VCaP (cell line): ENCODE measurements around the gene HSPBAP1.

ENCODE experiments used
- H3K27ac ChIP-seq: fragments of 450-650 bp; 2 replicates; pipeline ENCODE4 v1.5.1; 2017
- TF ChIP-seq, protein P1 (sequence below): fragments of 450-650 bp; conservative IDR thresholded peaks from 2 replicates; pipeline ENCODE4 v1.5.1; 2017; ENCODE audit warnings: mild to moderate bottlenecking, moderate library complexity

The HSPBAP1 gene

DNA sequence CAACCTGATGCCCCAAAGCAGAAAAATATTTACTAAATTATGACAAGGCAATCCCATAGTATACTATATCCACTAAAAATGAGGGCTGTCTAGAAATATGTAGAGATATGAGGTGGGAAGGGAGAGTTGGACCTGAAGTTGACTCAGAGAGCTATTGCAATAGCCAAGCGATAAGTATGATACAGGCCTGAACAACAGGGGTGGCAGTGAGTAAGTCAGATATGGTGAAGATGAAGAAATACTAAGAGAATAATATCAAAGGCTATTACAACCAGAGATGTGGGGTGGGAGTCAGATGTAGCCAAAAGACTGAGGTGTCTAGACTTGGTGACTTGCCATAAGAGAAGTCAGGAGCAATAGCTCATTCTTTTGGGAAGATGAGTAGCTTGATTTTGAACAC lies 9.2 kb downstream of the HSPBAP1 start:
- H3K27ac ChIP-seq: no peak overlapping the region
- TF ChIP-seq, protein P1, sequence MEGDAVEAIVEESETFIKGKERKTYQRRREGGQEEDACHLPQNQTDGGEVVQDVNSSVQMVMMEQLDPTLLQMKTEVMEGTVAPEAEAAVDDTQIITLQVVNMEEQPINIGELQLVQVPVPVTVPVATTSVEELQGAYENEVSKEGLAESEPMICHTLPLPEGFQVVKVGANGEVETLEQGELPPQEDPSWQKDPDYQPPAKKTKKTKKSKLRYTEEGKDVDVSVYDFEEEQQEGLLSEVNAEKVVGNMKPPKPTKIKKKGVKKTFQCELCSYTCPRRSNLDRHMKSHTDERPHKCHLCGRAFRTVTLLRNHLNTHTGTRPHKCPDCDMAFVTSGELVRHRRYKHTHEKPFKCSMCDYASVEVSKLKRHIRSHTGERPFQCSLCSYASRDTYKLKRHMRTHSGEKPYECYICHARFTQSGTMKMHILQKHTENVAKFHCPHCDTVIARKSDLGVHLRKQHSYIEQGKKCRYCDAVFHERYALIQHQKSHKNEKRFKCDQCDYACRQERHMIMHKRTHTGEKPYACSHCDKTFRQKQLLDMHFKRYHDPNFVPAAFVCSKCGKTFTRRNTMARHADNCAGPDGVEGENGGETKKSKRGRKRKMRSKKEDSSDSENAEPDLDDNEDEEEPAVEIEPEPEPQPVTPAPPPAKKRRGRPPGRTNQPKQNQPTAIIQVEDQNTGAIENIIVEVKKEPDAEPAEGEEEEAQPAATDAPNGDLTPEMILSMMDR: no peak

DNA sequence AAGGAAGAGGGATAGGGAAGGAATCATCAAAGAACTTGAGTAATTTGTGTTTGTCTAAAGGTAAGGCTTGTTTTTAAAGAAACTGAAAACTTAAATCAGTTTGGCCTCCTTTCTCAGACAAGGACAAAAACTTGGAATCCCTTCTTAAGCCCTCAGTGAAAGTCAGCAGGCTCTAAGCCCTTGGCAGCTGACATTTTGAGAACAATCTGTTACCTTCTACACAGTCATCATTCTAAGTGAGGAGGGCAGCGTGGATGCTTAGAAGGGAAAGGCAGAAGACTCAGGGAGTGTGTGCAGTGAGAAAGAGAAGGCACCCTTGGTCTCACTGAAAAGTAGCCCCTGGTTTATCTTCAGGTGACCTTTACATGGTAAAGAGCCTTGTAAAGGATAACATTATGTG lies 10.8 kb downstream of the HSPBAP1 start:
- no peak overlapping the region for H3K27ac ChIP-seq
- TF ChIP-seq, protein P1: no peak

DNA sequence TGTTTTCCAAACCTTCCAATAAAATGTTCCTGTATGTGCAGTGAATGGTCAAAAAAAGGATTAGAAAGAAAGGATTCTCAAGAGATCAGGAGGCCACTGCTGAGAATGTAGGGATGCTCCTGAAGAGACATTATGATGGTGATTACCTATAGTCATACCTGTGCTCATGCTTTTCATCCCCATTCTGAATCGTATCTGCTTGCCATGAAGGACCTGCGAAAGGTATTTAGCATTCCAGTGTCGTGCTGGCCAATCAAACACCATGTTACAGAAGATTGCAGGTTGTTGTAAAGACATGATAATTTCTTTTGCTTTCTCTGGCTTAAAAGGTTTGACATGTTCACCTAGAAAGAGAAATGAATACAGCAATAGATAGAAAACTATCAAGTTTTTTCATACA lies 16.1 kb downstream of the HSPBAP1 start:
- TF ChIP-seq, protein P1: no peak
- peak overlapping the region; percentile 66 for H3K27ac ChIP-seq

DNA sequence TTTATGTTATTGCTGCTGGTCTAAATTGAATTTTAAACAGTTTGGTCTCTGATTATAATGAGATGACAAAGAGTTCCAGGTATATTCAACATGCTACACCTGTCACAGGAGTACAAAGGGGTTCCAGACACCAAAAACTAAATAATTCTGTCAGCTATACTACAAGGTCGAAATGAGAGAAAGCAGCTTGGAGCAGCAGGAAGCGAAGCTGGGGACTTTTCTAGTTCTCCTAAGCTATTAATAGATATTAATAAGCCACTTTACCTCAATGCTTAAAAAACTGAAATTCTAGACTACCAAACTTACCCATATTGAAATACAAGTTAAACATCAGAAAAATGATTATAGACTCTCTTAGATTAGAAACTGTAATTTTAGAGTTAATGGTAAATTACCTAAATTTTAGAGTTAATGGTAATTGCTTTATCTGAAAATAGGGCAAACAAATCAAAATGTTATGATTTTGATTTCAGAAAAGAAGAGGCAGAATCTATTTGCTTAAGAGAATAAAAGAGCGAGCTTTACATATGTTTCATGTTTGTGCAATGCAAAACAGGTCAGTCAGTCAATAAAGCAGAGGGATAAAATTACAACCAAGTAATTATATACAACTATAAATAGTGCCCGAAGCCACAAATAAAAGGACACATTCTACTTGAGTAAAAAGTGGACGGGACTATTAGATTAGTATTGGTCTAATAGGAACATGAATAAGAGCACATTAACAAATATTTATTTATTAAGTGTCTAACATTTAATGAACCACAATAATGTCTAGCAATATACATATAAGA lies 16.8 kb downstream of the HSPBAP1 start:
- peak overlapping the region; percentile 66 for H3K27ac ChIP-seq
- TF ChIP-seq, protein P1: no peak

DNA sequence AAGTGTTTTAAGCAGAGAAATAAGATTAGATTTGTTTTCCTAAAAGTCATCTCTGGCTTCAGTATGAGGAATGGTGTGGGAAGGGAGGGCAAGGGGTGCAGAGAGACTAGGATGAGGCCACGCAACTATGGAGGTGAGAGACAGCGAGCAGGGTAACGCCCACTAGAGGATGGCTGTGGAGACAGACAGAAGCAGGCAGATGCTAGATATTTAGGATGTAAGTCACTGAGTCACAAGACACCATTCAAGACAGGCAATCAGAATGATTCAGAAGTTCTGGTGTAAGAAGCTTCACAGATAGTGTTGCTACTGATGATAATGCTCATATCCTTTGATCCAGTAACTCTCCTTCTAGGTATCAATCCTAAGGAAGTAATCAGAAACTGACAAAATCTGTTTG lies 19.1 kb downstream of the HSPBAP1 start:
- no peak overlapping the region for H3K27ac ChIP-seq
- TF ChIP-seq, protein P1: no peak

DNA sequence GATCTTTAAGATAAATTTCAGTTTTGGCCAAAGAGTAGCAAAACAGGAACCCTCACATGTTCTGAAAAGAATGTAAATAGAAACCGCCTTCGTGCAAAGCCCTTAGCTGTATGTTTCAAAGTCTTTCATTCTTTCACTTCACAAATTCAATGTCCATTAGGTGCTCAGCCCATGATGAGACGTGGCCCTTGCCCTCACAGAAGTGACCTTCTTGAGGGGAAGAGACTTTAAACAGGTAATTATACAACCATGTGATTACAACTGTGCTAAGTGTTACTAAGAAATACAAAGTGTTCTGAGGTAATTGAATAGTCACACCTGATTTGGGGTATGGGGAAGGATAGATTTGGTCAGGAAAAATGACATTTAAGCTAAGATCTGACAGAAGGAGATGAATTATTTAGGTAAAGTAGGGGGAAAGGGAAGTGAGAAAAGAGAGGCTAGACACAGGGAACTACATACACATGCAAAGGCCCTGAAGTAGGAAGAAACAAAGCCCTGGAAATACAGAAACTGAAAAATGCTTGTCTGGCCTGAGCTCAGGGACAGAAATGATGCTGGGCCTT lies 19.6 kb downstream of the HSPBAP1 start:
- H3K27ac ChIP-seq: no peak overlapping the region

DNA sequence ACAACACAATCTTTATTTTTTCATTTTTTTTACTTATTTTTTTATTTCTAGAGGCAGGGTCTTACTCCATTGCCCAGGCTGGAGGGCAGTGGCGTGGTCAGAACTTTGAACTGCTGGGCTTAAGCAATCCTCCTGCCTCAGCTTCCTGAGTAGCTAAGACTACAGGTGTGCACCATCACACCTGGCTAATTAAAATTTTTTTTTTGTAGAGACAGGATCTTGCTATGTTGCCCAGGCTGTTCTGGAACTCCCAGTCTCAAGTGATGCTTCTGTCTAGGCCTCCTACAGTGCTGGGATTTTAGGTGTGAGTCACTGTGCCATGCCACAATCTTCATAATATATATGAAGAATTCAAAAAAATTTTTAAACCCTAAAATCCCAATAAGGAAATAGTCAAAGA lies 20.8 kb downstream of the HSPBAP1 start:
- no peak overlapping the region for H3K27ac ChIP-seq
- TF ChIP-seq, protein P1: no peak

More for the DNA sequence above, 19.6 kb downstream of the HSPBAP1 start:
- TF ChIP-seq, protein P1: no peak
